Measurements from ENCODE around the gene RNPS1. TPM values are rescaled to one million over a fixed set of nuclear protein-coding genes. Genes with fewer than 3 reads are reported as not detected.

RNPS1 gene
- total RNA-seq, 2 experiments from 2014 or later = 225 to 339 TPM

DNA sequence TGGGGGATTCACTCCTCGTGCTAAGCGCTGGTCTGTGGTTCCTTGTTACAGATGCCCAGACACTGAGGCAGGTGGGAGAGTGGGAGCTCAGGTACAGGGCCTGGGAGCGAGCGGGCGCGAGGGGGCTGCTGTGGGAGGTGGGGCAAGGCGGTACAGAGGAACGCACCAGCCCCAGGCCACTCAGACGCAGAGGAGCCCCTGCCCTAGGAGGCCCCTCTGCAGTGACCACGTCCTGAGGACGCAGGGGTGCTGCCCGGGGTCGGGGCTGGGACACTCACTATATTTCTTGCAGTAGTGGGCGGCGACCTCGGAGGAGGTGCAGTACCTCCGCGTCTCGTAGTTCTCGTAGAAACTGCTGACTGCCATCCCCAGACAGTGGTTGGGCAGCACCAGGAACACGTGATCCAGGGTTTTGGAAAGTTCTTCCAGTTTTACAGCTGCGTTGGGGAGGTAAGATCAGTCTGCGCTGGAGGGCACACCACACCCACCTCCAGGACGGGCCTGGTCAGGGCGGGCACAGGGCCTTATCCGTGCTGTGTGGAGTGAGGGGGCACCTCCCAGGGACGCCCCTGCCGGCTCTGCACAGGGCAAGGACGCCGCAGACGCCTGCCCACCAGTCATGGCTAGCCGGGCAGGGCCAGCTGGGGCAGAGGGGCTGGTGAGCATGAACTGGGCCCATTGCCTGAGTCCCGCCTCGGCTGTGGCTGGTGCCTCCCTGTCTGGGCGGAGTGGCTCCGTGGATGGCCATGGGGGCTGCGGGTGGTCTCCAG lies 16.3 kb upstream of the RNPS1 start:
- H3K4me3 ChIP-seq (ENCODE audit: low read depth, low read length, poor library complexity, severe bottlenecking) = no peak overlapping the region
- no peaks in the 10 kb centered on the region for H3K4me1 ChIP-seq (ENCODE audit: insufficient read depth, low read length, poor library complexity, severe bottlenecking)
- H2AFZ ChIP-seq (ENCODE audit: low read length) = no peak overlapping the region
- no peak for TF ChIP-seq EZH2phosphoT487 (IDR thresholded peaks at IDR 0.05; ENCODE audit: borderline replicate concordance, low read depth, low read length)
- TF ChIP-seq, protein P1, sequence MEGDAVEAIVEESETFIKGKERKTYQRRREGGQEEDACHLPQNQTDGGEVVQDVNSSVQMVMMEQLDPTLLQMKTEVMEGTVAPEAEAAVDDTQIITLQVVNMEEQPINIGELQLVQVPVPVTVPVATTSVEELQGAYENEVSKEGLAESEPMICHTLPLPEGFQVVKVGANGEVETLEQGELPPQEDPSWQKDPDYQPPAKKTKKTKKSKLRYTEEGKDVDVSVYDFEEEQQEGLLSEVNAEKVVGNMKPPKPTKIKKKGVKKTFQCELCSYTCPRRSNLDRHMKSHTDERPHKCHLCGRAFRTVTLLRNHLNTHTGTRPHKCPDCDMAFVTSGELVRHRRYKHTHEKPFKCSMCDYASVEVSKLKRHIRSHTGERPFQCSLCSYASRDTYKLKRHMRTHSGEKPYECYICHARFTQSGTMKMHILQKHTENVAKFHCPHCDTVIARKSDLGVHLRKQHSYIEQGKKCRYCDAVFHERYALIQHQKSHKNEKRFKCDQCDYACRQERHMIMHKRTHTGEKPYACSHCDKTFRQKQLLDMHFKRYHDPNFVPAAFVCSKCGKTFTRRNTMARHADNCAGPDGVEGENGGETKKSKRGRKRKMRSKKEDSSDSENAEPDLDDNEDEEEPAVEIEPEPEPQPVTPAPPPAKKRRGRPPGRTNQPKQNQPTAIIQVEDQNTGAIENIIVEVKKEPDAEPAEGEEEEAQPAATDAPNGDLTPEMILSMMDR (conservative IDR thresholded peaks at IDR 0.05; ENCODE audit: low read length) = no peak
- H3K9me3 ChIP-seq (ENCODE audit: low read length) = no peaks in the 10 kb centered on the region
- H3K9me2 ChIP-seq (ENCODE audit: insufficient read depth, low read length) = no peaks in the 10 kb centered on the region
- H3K27ac ChIP-seq (ENCODE audit: low read depth, low read length, poor library complexity, severe bottlenecking) = no peak overlapping the region
- intact Hi-C loops (cut with micrococcal nuclease; ENCODE audit: unreplicated experiment) = no loop called here
- H3K36me3 ChIP-seq (ENCODE audit: insufficient read depth, low read length) = no peaks in the 10 kb centered on the region
- H3K79me2 ChIP-seq (ENCODE audit: insufficient read depth, low read depth, low read length) = no peaks in the 10 kb centered on the region
- DNase-seq (ENCODE audit: low spot score) = no peak
- H4K20me1 ChIP-seq (ENCODE audit: insufficient read depth, low read length) = no peaks in the 10 kb centered on the region; the same call in 1 of the 2 replicates
- no TSS peak for BruUV-seq (replicated peaks)
- CTCF ChIA-PET (ENCODE audit: unreplicated experiment) = no interaction called here
- H3K4me2 ChIP-seq (ENCODE audit: low read length) = no peak overlapping the region
- POLR2A ChIA-PET = no interaction called here

GRCh38 chr16:2282866-2283555 lies 15.1 kb upstream of the RNPS1 start:
- no peak overlapping the region for H3K27ac ChIP-seq (ENCODE audit: low read depth, low read length, poor library complexity, severe bottlenecking)
- no peak overlapping the region for H2AFZ ChIP-seq (ENCODE audit: low read length)
- no peaks in the 10 kb centered on the region for H3K9me3 ChIP-seq (ENCODE audit: low read length)
- no peak overlapping the region for H3K4me3 ChIP-seq (ENCODE audit: low read depth, low read length, poor library complexity, severe bottlenecking)
- BruUV-seq (replicated peaks) = no TSS peak
- no peaks in the 10 kb centered on the region for H3K4me1 ChIP-seq (ENCODE audit: insufficient read depth, low read length, poor library complexity, severe bottlenecking)
- DNase-seq (ENCODE audit: low spot score) = no peak
- H3K36me3 ChIP-seq (ENCODE audit: insufficient read depth, low read length) = no peaks in the 10 kb centered on the region
- TF ChIP-seq, protein P1 (conservative IDR thresholded peaks at IDR 0.05; ENCODE audit: low read length) = no peak
- TF ChIP-seq EZH2phosphoT487 (IDR thresholded peaks at IDR 0.05; ENCODE audit: borderline replicate concordance, low read depth, low read length) = no peak
- H3K4me2 ChIP-seq (ENCODE audit: low read length) = no peak overlapping the region
- no peaks in the 10 kb centered on the region for H3K9me2 ChIP-seq (ENCODE audit: insufficient read depth, low read length)
- H3K79me2 ChIP-seq (ENCODE audit: insufficient read depth, low read depth, low read length) = no peaks in the 10 kb centered on the region
- H4K20me1 ChIP-seq (ENCODE audit: insufficient read depth, low read length) = no peaks in the 10 kb centered on the region; the same call in 1 of the 2 replicates
- ChIA-PET POLR2A (no interaction called here), CTCF (ENCODE audit: unreplicated experiment) (no interaction called here)
- intact Hi-C loops (cut with micrococcal nuclease; ENCODE audit: unreplicated experiment) = no loop called here

- Histone ChIP-seq H3K9me3 (ENCODE audit: low read length) (no peaks in the 10 kb centered on the region), H3K4me1 (ENCODE audit: insufficient read depth, low read length, poor library complexity, severe bottlenecking) (no peaks in the 10 kb centered on the region), H3K9me2 (ENCODE audit: insufficient read depth, low read length) (no peaks in the 10 kb centered on the region), H3K79me2 (ENCODE audit: insufficient read depth, low read depth, low read length) (no peaks in the 10 kb centered on the region), H3K27ac (ENCODE audit: low read depth, low read length, poor library complexity, severe bottlenecking) (no peak overlapping the region), H3K4me2 (ENCODE audit: low read length) (no peak overlapping the region), H3K4me3 (ENCODE audit: low read depth, low read length, poor library complexity, severe bottlenecking) (no peak overlapping the region), H4K20me1 (ENCODE audit: insufficient read depth, low read length) (no peaks in the 10 kb centered on the region; the same call in 1 of the 2 replicates), H2AFZ (ENCODE audit: low read length) (no peak overlapping the region), H3K36me3 (ENCODE audit: insufficient read depth, low read length) (no peaks in the 10 kb centered on the region)
- intact Hi-C loops (cut with micrococcal nuclease; ENCODE audit: unreplicated experiment) = no loop called here
- no peak for DNase-seq (ENCODE audit: low spot score)
- no TSS peak for BruUV-seq (replicated peaks)
- ChIA-PET POLR2A (no interaction called here), CTCF (ENCODE audit: unreplicated experiment) (no interaction called here)
- TF ChIP-seq EZH2phosphoT487 (IDR thresholded peaks at IDR 0.05; ENCODE audit: borderline replicate concordance, low read depth, low read length) = no peak
- TF ChIP-seq, protein P1 (conservative IDR thresholded peaks at IDR 0.05; ENCODE audit: low read length) = no peak
These were observed 14.3 kb upstream of the RNPS1 start for GRCh38 chr16:2282262-2282661.

All from OCI-LY7 (cell line).